Muscle of leg (tissue), 11 donors: ENCODE results near the gene PDIA6. TPM values are rescaled to one million over a fixed set of nuclear protein-coding genes. Genes with fewer than 3 reads are reported as not detected.

ENCODE experiments used
- DNase-seq: peaks from one replicate; pipeline ENCODE4 v3.0.0; 2013
- H3K27ac ChIP-seq: one replicate; pipeline ENCODE4 v1.5.1; 2013; ENCODE audit warnings: mild to moderate bottlenecking, low read length, control low read depth
- H3K27me3 ChIP-seq: one replicate; pipeline ENCODE4 v1.6.1; 2013; ENCODE audit warnings: low read length; ENCODE audit not compliant: control insufficient read depth, insufficient read depth
- H3K36me3 ChIP-seq: one replicate; pipeline ENCODE4 v1.6.1; 2013; ENCODE audit warnings: low read length; ENCODE audit not compliant: control insufficient read depth, insufficient read depth
- H3K4me1 ChIP-seq: one replicate; pipeline ENCODE4 v1.6.1; 2013; ENCODE audit warnings: low read length; ENCODE audit not compliant: control insufficient read depth, insufficient read depth
- H3K4me3 ChIP-seq: one replicate; pipeline ENCODE4 v1.5.1; 2013; ENCODE audit warnings: low read length, control low read depth
- H3K9me3 ChIP-seq: replicated peaks from 2 replicates; pipeline ENCODE4 v1.6.1; 2013; ENCODE audit warnings: low read depth, low read length; ENCODE audit not compliant: control insufficient read depth
- WGBS: methylation state at CpG from one replicate; pipeline ENCODE4 v1.1.5; 2013; ENCODE audit warnings: missing lambda C conversion rate; ENCODE audit not compliant: insufficient coverage; 5-methylcytosine and 5-hydroxymethylcytosine counted together
- polyA plus RNA-seq, 8 donors: library from polyadenylated mRNA; unstranded; fragments of 120-200 nt; gene quantifications; one replicate each; pipeline versions ENCODE4 v1.2.1 to v1.2.3, GENCODE V29; 2013; ENCODE audit warnings: inconsistent platforms in 1 of 8, low replicate concordance in 1 of 8; ENCODE audit not compliant: insufficient read length in 8 of 8, insufficient read depth in 1 of 8
- total RNA-seq: library from RNA; stranded (reverse); fragments of 120-200 nt; gene quantifications from one replicate; pipeline ENCODE4 v1.2.4, GENCODE V29; 2013

PDIA6 gene
- total and polyA plus RNA-seq, 9 donors: 135 to 208 (median 151) TPM

DNA sequence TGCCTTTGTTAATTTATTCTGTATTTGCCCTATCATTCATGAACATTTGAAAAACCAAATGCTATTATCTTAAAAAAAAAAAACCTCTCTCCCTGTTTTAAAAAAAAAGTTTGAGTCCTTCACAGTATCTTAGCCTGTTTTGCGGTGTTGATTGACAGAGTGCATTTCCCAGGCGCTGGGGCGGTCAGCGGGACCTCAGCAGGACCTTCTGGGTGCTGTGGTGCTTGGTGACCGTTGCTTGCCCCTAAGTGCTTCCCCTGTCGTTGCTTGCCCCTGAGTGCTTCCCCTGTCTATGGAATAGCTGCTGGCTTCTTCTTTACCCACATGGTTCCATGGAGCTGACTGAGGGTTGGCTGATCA, 79.0 kb downstream of the PDIA6 start:
- Histone ChIP-seq H3K9me3 (no peaks in the 10 kb centered on the region), H3K4me1 (no peaks in the 10 kb centered on the region), H3K4me3 (no peak overlapping the region), H3K27ac (no peak overlapping the region), H3K36me3 (no peaks in the 10 kb centered on the region), H3K27me3 (peaks cover 6% of the 10 kb centered on the region)
- no peak for DNase-seq
- WGBS: 43% methylated on average over 6 of the region's 6 CpGs

Other genes with a start within 250 kb of the PDIA6 start
- 21.9 TPM for gene NOL10, start 122.8 kb downstream of the PDIA6 start, total RNA-seq
- 10 to 100 TPM; 15.0 to 20.0 (median 17.3) TPM for gene NOL10, start 122.8 kb downstream of the PDIA6 start, polyA plus RNA-seq
- gene ATP6V1C2, start 91.2 kb downstream of the PDIA6 start, total RNA-seq: 1.1 TPM
- gene ATP6V1C2, start 91.2 kb downstream of the PDIA6 start, polyA plus RNA-seq: 1 to 10 TPM; 1.2 to 5.8 (median 2.2) TPM
- 2.0 TPM for gene KCNF1, start 99.1 kb upstream of the PDIA6 start, total RNA-seq
- 1 to 10 TPM; 3.9 to 6.6 (median 5.6) TPM for gene KCNF1, start 99.1 kb upstream of the PDIA6 start, polyA plus RNA-seq